Activated naive CD4-positive, alpha-beta T cell treated with anti-CD3 and anti-CD28 coated beads, Interleukin-2, amount 50 U/mL, for 24 hours (primary cell): Measurements from ENCODE around the gene SMYD4.
"Not testable (repeated sequence)": the region's sequence is repeated elsewhere in the genome, so short reads cannot be mapped to it uniquely, and the experiment has no call there.

Experiments used
- H3K27ac Mint-ChIP-seq: one replicate; pipeline ENCODE4 v1.8.0; 2021; ENCODE audit warnings: mild to moderate bottlenecking, mixed read lengths
- H3K27me3 Mint-ChIP-seq: one replicate; pipeline ENCODE4 v1.8.0; 2021; ENCODE audit warnings: mixed read lengths
- H3K36me3 Mint-ChIP-seq: one replicate; pipeline ENCODE4 v1.8.0; 2021; ENCODE audit warnings: mixed read lengths
- H3K4me1 Mint-ChIP-seq: one replicate; pipeline ENCODE4 v1.8.0; 2021; ENCODE audit warnings: mixed read lengths
- H3K4me3 Mint-ChIP-seq: one replicate; pipeline ENCODE4 v1.8.0; 2021; ENCODE audit warnings: mild to moderate bottlenecking, mixed read lengths
- H3K9me3 Mint-ChIP-seq: one replicate; pipeline ENCODE4 v1.8.0; 2021; ENCODE audit warnings: mixed read lengths

The SMYD4 gene

DNA sequence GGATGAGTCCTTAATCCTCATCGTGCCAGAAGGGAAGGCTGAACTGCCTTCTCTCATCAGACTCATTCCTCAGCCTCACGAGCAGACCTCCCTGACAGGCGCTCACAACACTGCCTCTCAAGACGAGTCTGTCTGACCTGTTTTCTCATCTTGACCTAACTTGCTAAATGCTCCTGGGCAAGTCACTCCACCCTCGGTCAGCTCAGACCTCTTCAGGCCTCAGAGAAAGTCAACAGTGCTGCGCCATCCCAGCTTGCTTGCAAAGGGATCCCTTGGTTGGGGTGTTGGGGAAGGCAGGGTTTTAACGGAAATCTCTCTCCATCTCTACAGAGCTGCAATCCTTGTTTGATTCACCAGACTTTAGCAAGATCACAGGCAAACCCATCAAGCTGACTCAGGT lies 52.8 kb downstream of the SMYD4 start:
- Mint-ChIP-seq H3K4me3 (no peak overlapping the region), H3K36me3 (no peaks in the 10 kb centered on the region), H3K4me1 (peaks cover 4% of the 10 kb centered on the region), H3K27me3 (no peaks in the 10 kb centered on the region), H3K27ac (no peak overlapping the region), H3K9me3 (no peaks in the 10 kb centered on the region)

DNA sequence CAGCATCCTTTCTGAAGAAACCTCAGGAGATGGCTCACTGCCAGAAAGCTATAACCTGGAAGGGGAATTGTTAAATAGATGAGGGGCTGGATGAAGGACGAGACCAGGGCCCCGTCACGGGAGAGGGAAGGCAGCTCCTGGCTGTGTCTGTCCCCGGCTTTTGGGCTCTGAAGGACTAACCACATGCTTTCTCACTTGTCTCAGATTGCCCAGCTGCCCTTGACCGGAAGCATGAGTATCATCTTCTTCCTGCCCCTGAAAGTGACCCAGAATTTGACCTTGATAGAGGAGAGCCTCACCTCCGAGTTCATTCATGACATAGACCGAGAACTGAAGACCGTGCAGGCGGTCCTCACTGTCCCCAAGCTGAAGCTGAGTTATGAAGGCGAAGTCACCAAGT lies 53.4 kb downstream of the SMYD4 start:
- no peak overlapping the region for H3K27ac Mint-ChIP-seq
- H3K27me3 Mint-ChIP-seq = no peaks in the 10 kb centered on the region
- peaks cover 4% of the 10 kb centered on the region for H3K4me1 Mint-ChIP-seq
- H3K4me3 Mint-ChIP-seq = no peak overlapping the region
- no peaks in the 10 kb centered on the region for H3K9me3 Mint-ChIP-seq
- H3K36me3 Mint-ChIP-seq = no peaks in the 10 kb centered on the region

DNA sequence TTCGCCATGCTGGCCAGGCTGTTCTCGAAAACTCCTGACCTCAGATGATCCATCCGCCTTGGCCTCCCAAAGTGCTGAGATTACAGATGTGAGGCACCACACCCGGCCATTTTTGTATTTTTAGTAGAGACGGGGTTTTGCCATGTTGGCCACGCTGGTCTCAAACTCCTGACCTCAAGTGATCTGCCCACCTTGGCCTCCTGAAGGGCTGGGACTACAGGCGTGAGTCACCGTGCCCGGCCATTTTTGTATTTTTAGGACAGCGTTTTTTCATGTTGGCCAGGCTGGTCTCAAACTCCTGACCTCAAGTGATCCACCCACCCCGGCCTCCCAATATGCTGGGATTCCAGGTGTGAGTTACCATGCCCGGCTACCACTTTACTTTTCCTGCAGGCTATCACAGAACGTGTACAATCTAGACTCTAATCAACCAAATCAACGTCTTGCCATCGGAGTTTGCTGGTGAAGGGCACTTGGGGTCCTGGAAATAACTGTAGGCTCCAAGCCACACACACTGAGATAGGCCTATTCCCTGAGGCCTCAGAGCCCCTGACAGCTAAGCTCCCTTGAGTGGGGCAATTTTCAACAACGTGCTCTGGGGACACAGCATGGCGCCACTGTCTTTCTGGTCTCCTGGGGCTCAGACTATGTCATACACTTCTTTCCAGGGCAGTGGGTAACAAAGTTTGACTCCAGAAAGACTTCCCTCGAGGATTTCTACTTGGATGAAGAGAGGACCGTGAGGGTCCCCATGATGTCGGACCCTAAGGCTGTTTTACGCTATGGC lies 55.1 kb downstream of the SMYD4 start:
- H3K27ac Mint-ChIP-seq = peak overlapping the region; percentile 17
- no peaks in the 10 kb centered on the region for H3K36me3 Mint-ChIP-seq
- no peaks in the 10 kb centered on the region for H3K27me3 Mint-ChIP-seq
- peaks cover 11% of the 10 kb centered on the region for H3K4me1 Mint-ChIP-seq
- no peak overlapping the region for H3K4me3 Mint-ChIP-seq
- no peaks in the 10 kb centered on the region for H3K9me3 Mint-ChIP-seq

DNA sequence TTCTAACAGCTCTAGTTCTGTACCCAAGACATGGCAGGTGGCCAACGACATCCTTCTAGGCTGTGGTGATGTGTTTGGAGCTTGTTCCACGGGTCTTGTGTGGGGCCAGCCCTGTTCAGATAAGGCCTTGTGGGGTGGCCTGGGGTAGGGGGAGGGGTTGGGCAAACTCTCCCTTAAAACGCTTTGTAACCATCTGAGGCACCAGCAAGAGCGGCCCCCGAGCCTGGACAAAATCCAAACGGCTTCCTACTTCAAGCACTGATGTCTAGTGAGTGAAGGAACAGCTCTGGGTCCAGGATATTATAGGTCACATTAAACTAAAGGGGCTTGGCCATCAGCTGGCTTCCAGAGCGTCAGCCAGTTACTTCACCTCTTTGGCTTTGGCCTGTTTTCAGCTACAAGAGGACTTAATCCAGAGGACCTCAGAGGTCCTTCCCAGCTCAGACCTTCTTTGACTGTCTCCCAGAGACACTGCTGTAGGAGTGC lies 56.0 kb downstream of the SMYD4 start:
- Mint-ChIP-seq H3K27me3 (no peaks in the 10 kb centered on the region), H3K4me1 (peaks cover 14% of the 10 kb centered on the region), H3K9me3 (no peaks in the 10 kb centered on the region), H3K36me3 (no peaks in the 10 kb centered on the region), H3K27ac (peak overlapping the region; percentile 46), H3K4me3 (no peak overlapping the region)

- H3K36me3 Mint-ChIP-seq, H3K27me3 Mint-ChIP-seq, H3K4me3 Mint-ChIP-seq, H3K9me3 Mint-ChIP-seq: not testable (repeated sequence)
- Mint-ChIP-seq H3K27ac (peak overlapping the region; percentile 63), H3K4me1 (peaks cover 14% of the 10 kb centered on the region)
Measured at GRCh38 chr17:1773000-1773695, 56.6 kb downstream of the SMYD4 start.

DNA sequence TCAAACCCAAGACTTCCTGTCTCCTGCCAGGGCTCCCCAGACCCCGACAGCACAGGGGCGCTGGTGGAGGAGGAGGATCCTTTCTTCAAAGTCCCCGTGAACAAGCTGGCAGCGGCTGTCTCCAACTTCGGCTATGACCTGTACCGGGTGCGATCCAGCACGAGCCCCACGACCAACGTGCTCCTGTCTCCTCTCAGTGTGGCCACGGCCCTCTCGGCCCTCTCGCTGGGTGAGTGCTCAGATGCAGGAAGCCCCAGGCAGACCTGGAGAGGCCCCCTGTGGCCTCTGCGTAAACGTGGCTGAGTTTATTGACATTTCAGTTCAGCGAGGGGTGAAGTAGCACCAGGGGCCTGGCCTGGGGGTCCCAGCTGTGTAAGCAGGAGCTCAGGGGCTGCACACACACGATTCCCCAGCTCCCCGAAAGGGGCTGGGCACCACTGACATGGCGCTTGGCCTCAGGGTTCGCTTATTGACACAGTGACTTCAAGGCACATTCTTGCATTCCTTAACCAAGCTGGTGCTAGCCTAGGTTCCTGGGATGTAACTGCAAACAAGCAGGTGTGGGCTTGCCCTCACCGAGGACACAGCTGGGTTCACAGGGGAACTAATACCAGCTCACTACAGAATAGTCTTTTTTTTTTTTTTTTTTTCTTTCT lies 59.8 kb downstream of the SMYD4 start:
- H3K36me3 Mint-ChIP-seq = no peaks in the 10 kb centered on the region
- H3K27me3 Mint-ChIP-seq = no peaks in the 10 kb centered on the region
- H3K27ac Mint-ChIP-seq = peak overlapping the region; percentile 65
- no peak overlapping the region for H3K4me3 Mint-ChIP-seq
- no peaks in the 10 kb centered on the region for H3K9me3 Mint-ChIP-seq
- peaks cover 21% of the 10 kb centered on the region for H3K4me1 Mint-ChIP-seq

DNA sequence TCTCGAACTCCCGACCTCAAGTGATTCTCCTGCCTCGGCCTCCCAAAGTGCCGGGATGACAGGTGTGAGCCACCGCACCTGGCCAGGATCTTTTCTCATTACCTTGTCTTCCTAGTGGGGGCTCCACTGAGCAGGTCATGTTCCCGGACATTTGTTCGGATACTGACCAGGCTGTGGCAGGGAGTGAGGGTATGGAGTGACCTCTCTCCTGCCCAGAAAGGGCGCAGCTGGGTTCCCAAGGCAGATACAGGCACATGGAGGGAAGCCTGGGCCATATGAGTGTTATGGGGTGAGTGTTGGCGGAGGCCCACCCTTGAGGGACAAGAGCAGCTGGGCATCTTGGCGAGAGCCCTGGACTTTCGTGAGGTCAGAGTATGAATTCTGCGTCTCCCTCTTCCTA lies 62.3 kb downstream of the SMYD4 start:
- Mint-ChIP-seq H3K27me3 (no peaks in the 10 kb centered on the region), H3K4me3 (no peak overlapping the region), H3K36me3 (no peaks in the 10 kb centered on the region), H3K27ac (peak overlapping the region; percentile 46), H3K4me1 (peaks cover 41% of the 10 kb centered on the region), H3K9me3 (no peaks in the 10 kb centered on the region)

- Mint-ChIP-seq H3K36me3 (no peaks in the 10 kb centered on the region), H3K27ac (no peak overlapping the region), H3K9me3 (no peaks in the 10 kb centered on the region), H3K4me3 (no peak overlapping the region), H3K4me1 (peaks cover 49% of the 10 kb centered on the region), H3K27me3 (no peaks in the 10 kb centered on the region)
Measured at GRCh38 chr17:1766382-1767135, 63.1 kb downstream of the SMYD4 start.

DNA sequence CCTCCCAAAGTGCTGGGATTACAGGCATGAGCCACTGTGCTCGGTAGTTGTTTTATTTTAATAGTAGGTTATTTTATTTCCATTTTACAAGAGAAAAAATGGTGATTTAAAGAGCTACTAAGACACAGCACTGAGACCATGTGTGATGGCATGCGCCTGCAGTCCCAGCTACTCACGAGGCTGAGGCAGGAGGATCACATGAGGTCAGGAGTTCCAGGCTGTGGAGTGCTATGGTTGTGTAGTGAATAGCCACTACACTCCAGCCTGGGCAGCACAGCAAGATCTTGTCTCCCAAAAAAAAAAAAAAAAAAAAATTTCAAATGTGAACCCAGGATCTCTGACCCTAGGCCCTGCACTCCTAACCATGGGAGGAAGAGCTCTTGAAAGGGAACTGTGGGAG lies 64.1 kb downstream of the SMYD4 start:
- Mint-ChIP-seq H3K27me3 (no peaks in the 10 kb centered on the region), H3K9me3 (no peaks in the 10 kb centered on the region), H3K36me3 (no peaks in the 10 kb centered on the region), H3K4me3 (no peak overlapping the region), H3K27ac (no peak overlapping the region), H3K4me1 (peaks cover 53% of the 10 kb centered on the region)

DNA sequence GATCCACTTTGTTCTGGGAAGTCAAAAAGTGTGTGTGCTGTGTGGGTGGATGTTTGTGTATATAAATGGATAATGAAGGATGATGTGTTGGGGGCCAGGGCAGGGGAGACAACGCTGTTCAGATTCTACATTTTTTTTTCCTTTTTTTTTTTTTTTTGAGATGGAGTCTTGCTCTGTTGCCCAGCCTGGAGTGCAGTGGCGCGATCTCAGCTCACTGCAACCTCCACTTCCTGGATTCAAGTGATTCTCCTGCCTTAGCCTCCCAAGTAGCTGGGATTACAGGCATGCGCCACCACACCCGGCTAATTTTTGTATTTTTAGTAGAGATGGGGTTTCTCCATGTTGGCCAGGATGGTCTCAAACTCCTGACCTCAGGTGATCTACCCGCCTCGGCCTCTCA lies 65.0 kb downstream of the SMYD4 start:
- H3K9me3 Mint-ChIP-seq, H3K27me3 Mint-ChIP-seq, H3K36me3 Mint-ChIP-seq: not testable (repeated sequence)
- peak overlapping the region; percentile 71 for H3K27ac Mint-ChIP-seq
- peak overlapping the region; percentile 67 for H3K4me3 Mint-ChIP-seq
- H3K4me1 Mint-ChIP-seq = peaks cover 48% of the 10 kb centered on the region

GRCh38 chr17:1764284-1764683 lies 65.4 kb downstream of the SMYD4 start:
- no peaks in the 10 kb centered on the region for H3K9me3 Mint-ChIP-seq
- H3K27me3 Mint-ChIP-seq = no peaks in the 10 kb centered on the region
- peaks cover 43% of the 10 kb centered on the region for H3K4me1 Mint-ChIP-seq
- H3K27ac Mint-ChIP-seq = peak overlapping the region; percentile 71
- no peaks in the 10 kb centered on the region for H3K36me3 Mint-ChIP-seq
- H3K4me3 Mint-ChIP-seq = peak overlapping the region; percentile 67

GRCh38 chr17:1762901-1763898 lies 66.5 kb downstream of the SMYD4 start:
- no peaks in the 10 kb centered on the region for H3K9me3 Mint-ChIP-seq
- peak overlapping the region; percentile 49 for H3K4me3 Mint-ChIP-seq
- no peaks in the 10 kb centered on the region for H3K27me3 Mint-ChIP-seq
- peak overlapping the region; percentile 80 for H3K27ac Mint-ChIP-seq
- H3K4me1 Mint-ChIP-seq = peaks cover 48% of the 10 kb centered on the region
- H3K36me3 Mint-ChIP-seq = no peaks in the 10 kb centered on the region

GRCh38 chr17:1762233-1762900 lies 67.3 kb downstream of the SMYD4 start:
- H3K27me3 Mint-ChIP-seq = no peaks in the 10 kb centered on the region
- no peak overlapping the region for H3K4me3 Mint-ChIP-seq
- H3K9me3 Mint-ChIP-seq = no peaks in the 10 kb centered on the region
- H3K27ac Mint-ChIP-seq = no peak overlapping the region
- H3K36me3 Mint-ChIP-seq = no peaks in the 10 kb centered on the region
- H3K4me1 Mint-ChIP-seq = peaks cover 42% of the 10 kb centered on the region

- Mint-ChIP-seq H3K27ac (no peak overlapping the region), H3K9me3 (no peaks in the 10 kb centered on the region), H3K4me3 (no peak overlapping the region), H3K36me3 (no peaks in the 10 kb centered on the region), H3K27me3 (no peaks in the 10 kb centered on the region), H3K4me1 (peaks cover 39% of the 10 kb centered on the region)
Measured at GRCh38 chr17:1759529-1759928, 70.2 kb downstream of the SMYD4 start.
